SU-DHL-6 (cell line): ENCODE measurements around the gene CROCC.
A peak's percentile ranks its signal among the peaks of the same experiment; 100 is the strongest.

Experiments used
- H2AFZ ChIP-seq: fragments of 200-600 bp; sonication (generic); 2 replicates; pipeline ENCODE4 v1.6.1; 2014; ENCODE audit warnings: low read depth, mild to moderate bottlenecking, moderate library complexity, mixed read lengths, antibody characterized with exemption, low read length; ENCODE audit not compliant: severe bottlenecking
- H3F3A ChIP-seq: fragments of 200-600 bp; shearing (Covaris generic); 2 replicates; pipeline ENCODE4 v1.6.0; 2016; ENCODE audit warnings: antibody characterized with exemption, mild to moderate bottlenecking; ENCODE audit not compliant: insufficient read depth
- H3K27ac ChIP-seq: fragments of 200-600 bp; sonication (generic); 2 replicates; pipeline ENCODE4 v1.5.1; 2016; ENCODE audit warnings: low read depth, mild to moderate bottlenecking, low read length, moderate library complexity, mixed read lengths
- H3K27me3 ChIP-seq: fragments of 200-600 bp; sonication (generic), shearing (Covaris generic); 2 replicates; pipeline ENCODE4 v1.6.0; 2014; ENCODE audit warnings: mild to moderate bottlenecking, low read length
- H3K36me3 ChIP-seq: fragments of 200-600 bp; sonication (generic); 2 replicates; pipeline ENCODE4 v1.6.1; 2014; ENCODE audit warnings: mild to moderate bottlenecking, low read length, mixed read lengths
- H3K4me2 ChIP-seq: fragments of 300-600, 200-600 bp; shearing (Covaris generic), sonication (generic); 2 replicates; pipeline ENCODE4 v1.6.0; 2014; ENCODE audit warnings: low read length, low read depth, mild to moderate bottlenecking; ENCODE audit not compliant: poor library complexity, severe bottlenecking
- H3K4me3 ChIP-seq: fragments of 200-600 bp; sonication (generic); 2 replicates; pipeline ENCODE4 v1.5.1; 2014; ENCODE audit warnings: antibody characterized with exemption, low read length, mild to moderate bottlenecking, mixed read lengths; ENCODE audit not compliant: insufficient read depth, poor library complexity, severe bottlenecking
- H3K79me2 ChIP-seq: fragments of 200-600 bp; sonication (generic); 2 replicates; pipeline ENCODE4 v1.6.1; 2014; ENCODE audit warnings: mild to moderate bottlenecking, low read length, moderate library complexity; ENCODE audit not compliant: insufficient read depth
- H3K9ac ChIP-seq: fragments of 200-600 bp; sonication (generic); 2 replicates; pipeline ENCODE4 v1.7.0; 2014; ENCODE audit warnings: mild to moderate bottlenecking, low read length
- H3K9me2 ChIP-seq: fragments of 200-600 bp; sonication (generic); replicated peaks from 2 replicates; pipeline ENCODE4 v1.6.1; 2014; ENCODE audit warnings: low read length; ENCODE audit not compliant: insufficient read depth
- H3K9me3 ChIP-seq: fragments of 200-600 bp; sonication (generic); 2 replicates; pipeline ENCODE4 v1.6.1; 2014; ENCODE audit warnings: low read length, mixed read lengths; ENCODE audit not compliant: insufficient read depth
- H4K20me1 ChIP-seq: fragments of 200-600 bp; sonication (generic); 2 replicates; pipeline ENCODE4 v1.6.1; 2014; ENCODE audit warnings: low read depth, mild to moderate bottlenecking, antibody characterized with exemption, low read length, moderate library complexity, mixed read lengths
- CTCF ChIP-seq: fragments of 200-600 bp; sonication (generic); IDR thresholded peaks from one replicate; pipeline ENCODE4 v1.5.1; 2017; ENCODE audit warnings: antibody characterized with exemption, mild to moderate bottlenecking, low read length, moderate library complexity; ENCODE audit not compliant: insufficient read depth, poor library complexity, severe bottlenecking
- EZH2phosphoT487 ChIP-seq: fragments of 200-600 bp; sonication (generic), shearing (Covaris generic); conservative IDR thresholded peaks from 2 replicates; pipeline ENCODE4 v1.6.1; 2018; ENCODE audit warnings: mild to moderate bottlenecking, antibody characterized with exemption, low read length, moderate library complexity, mixed read lengths

Gene CROCC

GRCh38 chr1:16904560-16905109, 17.1 kb upstream of the CROCC start:
- TF ChIP-seq CTCF (no peak), EZH2phosphoT487 (no peak)
- H3K9ac ChIP-seq = peak overlapping the region; percentile 68
- peak overlapping the region; percentile 89 for H3K4me2 ChIP-seq
- H3K36me3 ChIP-seq = no peaks in the 10 kb centered on the region
- peaks cover 56% of the 10 kb centered on the region for H3F3A ChIP-seq
- peaks cover 14% of the 10 kb centered on the region; the same call in 1 of the 2 replicates for H3K9me3 ChIP-seq
- no peaks in the 10 kb centered on the region for H3K79me2 ChIP-seq
- H4K20me1 ChIP-seq = no peaks in the 10 kb centered on the region
- H3K27ac ChIP-seq = peak overlapping the region; percentile 94
- H2AFZ ChIP-seq = peak overlapping the region; percentile 93
- H3K4me3 ChIP-seq = peak overlapping the region; percentile 52
- H3K9me2 ChIP-seq = no peaks in the 10 kb centered on the region
- no peaks in the 10 kb centered on the region for H3K27me3 ChIP-seq

- peaks cover 56% of the 10 kb centered on the region for H3F3A ChIP-seq
- no peaks in the 10 kb centered on the region for H3K79me2 ChIP-seq
- H2AFZ ChIP-seq = no peak overlapping the region
- peak overlapping the region; percentile 7 for H3K4me3 ChIP-seq
- TF ChIP-seq EZH2phosphoT487 (no peak), CTCF (no peak)
- H3K9me2 ChIP-seq = no peaks in the 10 kb centered on the region
- peaks cover 14% of the 10 kb centered on the region; the same call in 1 of the 2 replicates for H3K9me3 ChIP-seq
- H3K9ac ChIP-seq = peak overlapping the region; percentile 68
- H3K36me3 ChIP-seq = no peaks in the 10 kb centered on the region
- no peaks in the 10 kb centered on the region for H4K20me1 ChIP-seq
- H3K27me3 ChIP-seq = no peaks in the 10 kb centered on the region
- H3K4me2 ChIP-seq = peak overlapping the region; percentile 89
- H3K27ac ChIP-seq = peak overlapping the region; percentile 94
Measured at GRCh38 chr1:16905110-16905867, 16.4 kb upstream of the CROCC start.

GRCh38 chr1:16905868-16906702, 15.6 kb upstream of the CROCC start:
- Histone ChIP-seq H3F3A (peaks cover 50% of the 10 kb centered on the region), H3K9me3 (peaks cover 14% of the 10 kb centered on the region; the same call in 1 of the 2 replicates), H2AFZ (no peak overlapping the region), H3K4me3 (peak overlapping the region; percentile 7), H4K20me1 (no peaks in the 10 kb centered on the region), H3K79me2 (no peaks in the 10 kb centered on the region), H3K27ac (peak overlapping the region; percentile 94), H3K27me3 (no peaks in the 10 kb centered on the region), H3K9ac (no peak overlapping the region), H3K9me2 (no peaks in the 10 kb centered on the region), H3K36me3 (no peaks in the 10 kb centered on the region), H3K4me2 (peak overlapping the region; percentile 20)
- TF ChIP-seq CTCF (no peak), EZH2phosphoT487 (no peak)
